Measurements from ENCODE around the gene NEK9.
A peak's percentile ranks its signal among the peaks of the same experiment; 100 is the strongest.
"Not testable (repeated sequence)": the region's sequence is repeated elsewhere in the genome, so short reads cannot be mapped to it uniquely, and the experiment has no call there.

The NEK9 gene

DNA sequence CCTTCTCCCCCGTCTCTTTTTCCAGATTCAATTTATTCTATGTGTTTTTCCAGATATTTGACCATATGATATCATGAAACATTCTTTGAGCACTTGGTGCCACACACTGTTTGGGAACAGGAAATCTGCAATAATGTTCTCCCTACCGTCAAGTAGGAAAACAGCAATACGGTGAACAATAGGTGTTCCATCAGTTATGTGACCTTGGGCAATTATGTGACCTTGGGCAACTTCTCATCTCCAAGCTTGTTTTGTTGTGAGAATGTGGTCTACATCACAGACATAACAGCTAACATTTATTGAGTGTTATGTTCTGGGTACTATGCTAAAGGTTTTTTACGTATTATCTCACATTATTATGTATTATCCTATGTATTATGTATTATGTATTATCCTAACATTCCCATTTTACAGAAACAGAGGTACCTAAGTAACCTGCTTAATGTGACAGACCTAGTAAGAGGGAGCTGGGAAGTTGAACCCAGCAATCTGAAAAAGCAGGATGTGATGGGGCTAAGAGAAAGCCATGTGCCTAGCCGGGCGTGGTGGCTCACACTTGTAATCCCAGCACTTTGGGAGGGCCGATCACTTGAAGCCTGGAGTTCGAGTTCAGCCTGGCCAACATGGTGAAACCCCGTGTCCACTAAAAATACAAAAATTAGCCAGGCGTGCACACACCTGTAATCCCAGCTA, 1.2 kb upstream of the NEK9 start:
- H4K8ac ChIP-seq (ENCODE audit: low read depth, low read length): no peak overlapping the region
- no peak for DNase-seq
- H3K23ac ChIP-seq (ENCODE audit: low read length): no peak overlapping the region
- peaks cover 0 to 7% of the 10 kb centered on the region in 2 experiments for H3K36me3 ChIP-seq (ENCODE audit: control insufficient read depth in 1 of 2, insufficient read depth in 2 of 2, low read length in 2 of 2)
- peaks cover 0 to 4% of the 10 kb centered on the region in 2 experiments for H3K4me1 ChIP-seq (ENCODE audit: control insufficient read depth in 1 of 2, insufficient read depth in 2 of 2, low read length in 2 of 2)
- no peak overlapping the region for H3K4ac ChIP-seq (ENCODE audit: low read depth, low read length)
- H4K12ac ChIP-seq (ENCODE audit: low read depth, low read length): no peak overlapping the region
- H3K27me3 ChIP-seq (ENCODE audit: insufficient read depth, low read length): no peaks in the 10 kb centered on the region
- WGBS (ENCODE audit: extremely low coverage, insufficient coverage, insufficient read length): 100% methylated on average over 1 of the region's 10 CpGs
- H3K79me2 ChIP-seq (ENCODE audit: control insufficient read depth, insufficient read depth, low read length, poor library complexity): peaks cover 7% of the 10 kb centered on the region
- H3K9ac ChIP-seq (ENCODE audit: low read length): no peak overlapping the region
- peaks cover 9% of the 10 kb centered on the region for H3K79me1 ChIP-seq (ENCODE audit: low read length)
- H3K14ac ChIP-seq (ENCODE audit: low read length): no peak overlapping the region
- H3K18ac ChIP-seq (ENCODE audit: low read length): no peak overlapping the region
- no peak overlapping the region for H2BK12ac ChIP-seq (ENCODE audit: low read length)
- H3K4me3 ChIP-seq (ENCODE audit: low read depth, low read length): no peak overlapping the region
- H2BK5ac ChIP-seq (ENCODE audit: low read depth, low read length, poor library complexity): no peak overlapping the region
- no peak overlapping the region for H3K4me2 ChIP-seq (ENCODE audit: low read length)
- H3K27ac ChIP-seq (ENCODE audit: low read depth, low read length): no peak overlapping the region
- H3K9me3 ChIP-seq (ENCODE audit: insufficient read depth, low read depth, low read length): no peaks in the 10 kb centered on the region
- H2BK120ac ChIP-seq (ENCODE audit: insufficient read depth, low read length, poor library complexity): no peak overlapping the region
- H2AK5ac ChIP-seq (ENCODE audit: low read length): no peak overlapping the region
- H2AFZ ChIP-seq (ENCODE audit: insufficient read depth, low read length, poor library complexity): no peak overlapping the region
- no peak overlapping the region for H4K91ac ChIP-seq (ENCODE audit: low read depth, low read length)

DNA sequence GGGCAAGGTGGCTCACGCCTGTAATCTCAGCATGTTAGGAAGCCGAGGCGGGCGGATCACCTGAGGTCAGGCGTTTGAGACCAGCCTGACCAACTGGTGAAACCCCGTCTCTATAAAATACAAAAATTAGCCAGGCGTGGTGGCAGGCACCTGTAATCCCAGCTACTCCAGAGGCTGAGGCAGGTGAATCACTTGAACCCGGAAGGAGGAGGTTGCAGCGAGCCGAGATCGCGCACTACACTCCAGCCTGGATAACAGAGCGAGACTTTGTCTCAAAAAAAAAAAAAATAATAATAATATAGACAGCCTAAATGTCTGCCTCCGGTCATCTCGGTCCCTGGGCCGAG, 599 bp upstream of the NEK9 start:
- H3K9me3 ChIP-seq (ENCODE audit: insufficient read depth, low read depth, low read length); H2BK5ac ChIP-seq (ENCODE audit: low read depth, low read length, poor library complexity); H4K91ac ChIP-seq (ENCODE audit: low read depth, low read length); H3K27ac ChIP-seq (ENCODE audit: low read depth, low read length); H3K4me1 ChIP-seq (ENCODE audit: control insufficient read depth in 1 of 2, insufficient read depth in 2 of 2, low read length in 2 of 2); H3K14ac ChIP-seq (ENCODE audit: low read length); H3K9ac ChIP-seq (ENCODE audit: low read length); H3K23ac ChIP-seq (ENCODE audit: low read length); H2BK12ac ChIP-seq (ENCODE audit: low read length); H4K8ac ChIP-seq (ENCODE audit: low read depth, low read length); DNase-seq; H2BK120ac ChIP-seq (ENCODE audit: insufficient read depth, low read length, poor library complexity); H4K12ac ChIP-seq (ENCODE audit: low read depth, low read length); H3K18ac ChIP-seq (ENCODE audit: low read length); H2AK5ac ChIP-seq (ENCODE audit: low read length); H3K27me3 ChIP-seq (ENCODE audit: insufficient read depth, low read length); H3K36me3 ChIP-seq (ENCODE audit: control insufficient read depth in 1 of 2, insufficient read depth in 2 of 2, low read length in 2 of 2); H2AFZ ChIP-seq (ENCODE audit: insufficient read depth, low read length, poor library complexity); H3K4ac ChIP-seq (ENCODE audit: low read depth, low read length); H3K4me3 ChIP-seq (ENCODE audit: low read depth, low read length); H3K79me1 ChIP-seq (ENCODE audit: low read length); H3K79me2 ChIP-seq (ENCODE audit: control insufficient read depth, insufficient read depth, low read length, poor library complexity): not testable (repeated sequence)
- H3K4me2 ChIP-seq (ENCODE audit: low read length): peak overlapping the region; percentile 72
- WGBS (ENCODE audit: extremely low coverage, insufficient coverage, insufficient read length): no CpG with 5 or more reads among the region's 16 CpGs

DNA sequence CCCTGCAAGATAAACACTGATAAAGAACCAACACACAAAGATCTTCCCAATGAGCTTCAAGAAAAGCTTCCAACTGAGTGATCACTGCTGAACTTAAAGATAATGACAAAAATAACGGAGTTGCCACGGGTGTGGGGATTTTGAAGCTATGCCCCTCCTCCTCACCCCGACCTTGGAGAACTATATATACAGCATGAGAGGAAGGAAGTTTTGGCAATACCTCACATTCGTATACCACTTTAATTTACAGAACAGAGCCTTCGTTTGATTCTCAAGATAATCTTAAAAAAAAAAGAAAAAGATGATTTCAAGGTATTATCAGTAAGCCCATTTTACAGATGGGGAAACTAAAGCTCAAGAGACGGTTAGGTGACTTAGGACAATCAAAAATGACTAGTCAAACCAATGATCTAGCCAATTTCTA, 715 bp downstream of the NEK9 start:
- Histone ChIP-seq H4K12ac (ENCODE audit: low read depth, low read length) (peak overlapping the region; percentile 59), H3K4me3 (ENCODE audit: low read depth, low read length) (peak overlapping the region; percentile 85), H3K27me3 (ENCODE audit: insufficient read depth, low read length) (no peaks in the 10 kb centered on the region), H3K27ac (ENCODE audit: low read depth, low read length) (no peak overlapping the region), H3K14ac (ENCODE audit: low read length) (peak overlapping the region; percentile 54), H3K79me1 (ENCODE audit: low read length) (peaks cover 9% of the 10 kb centered on the region), H2BK5ac (ENCODE audit: low read depth, low read length, poor library complexity) (no peak overlapping the region), H4K8ac (ENCODE audit: low read depth, low read length) (peak overlapping the region; percentile 100), H3K18ac (ENCODE audit: low read length) (peak overlapping the region; percentile 16), H3K4me1 (ENCODE audit: control insufficient read depth in 1 of 2, insufficient read depth in 2 of 2, low read length in 2 of 2) (peaks cover 0 to 4% of the 10 kb centered on the region in 2 experiments), H3K79me2 (ENCODE audit: control insufficient read depth, insufficient read depth, low read length, poor library complexity) (peaks cover 7% of the 10 kb centered on the region), H2AFZ (ENCODE audit: insufficient read depth, low read length, poor library complexity) (peak overlapping the region; percentile 86), H3K23ac (ENCODE audit: low read length) (no peak overlapping the region), H3K9me3 (ENCODE audit: insufficient read depth, low read depth, low read length) (no peaks in the 10 kb centered on the region), H3K36me3 (ENCODE audit: control insufficient read depth in 1 of 2, insufficient read depth in 2 of 2, low read length in 2 of 2) (peaks cover 3 to 6% of the 10 kb centered on the region in 2 experiments), H2AK5ac (ENCODE audit: low read length) (no peak overlapping the region), H2BK120ac (ENCODE audit: insufficient read depth, low read length, poor library complexity) (peak overlapping the region; percentile 18), H3K9ac (ENCODE audit: low read length) (peak overlapping the region; percentile 86), H3K4ac (ENCODE audit: low read depth, low read length) (peak overlapping the region; percentile 22), H4K91ac (ENCODE audit: low read depth, low read length) (peak overlapping the region; percentile 93), H3K4me2 (ENCODE audit: low read length) (peak overlapping the region; percentile 72), H2BK12ac (ENCODE audit: low read length) (no peak overlapping the region)
- DNase-seq: peak in 1 of 2 donors; percentile 13
- WGBS (ENCODE audit: extremely low coverage, insufficient coverage, insufficient read length): no CpG with 5 or more reads among the region's 6 CpGs

DNA sequence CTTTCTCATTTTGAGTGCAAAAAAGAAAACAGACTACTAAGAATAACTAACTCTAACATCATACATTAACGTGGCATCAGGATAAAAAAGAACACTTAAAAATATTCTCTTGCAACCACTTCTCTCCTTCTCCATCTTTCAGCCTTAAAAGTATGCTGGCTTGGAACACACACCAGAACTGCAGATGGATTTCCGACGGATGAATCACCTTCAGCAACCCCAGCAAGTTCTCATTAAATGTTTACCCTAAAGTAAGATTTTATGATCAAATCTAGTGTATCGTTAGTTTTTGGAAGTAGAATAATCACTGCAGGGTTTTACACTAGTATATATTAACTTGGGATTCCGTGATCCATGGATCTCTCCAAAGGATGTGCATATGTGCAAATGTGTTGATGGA, 1.2 kb downstream of the NEK9 start:
- no peak overlapping the region for H4K91ac ChIP-seq (ENCODE audit: low read depth, low read length)
- H3K23ac ChIP-seq (ENCODE audit: low read length): no peak overlapping the region
- no peak overlapping the region for H2BK5ac ChIP-seq (ENCODE audit: low read depth, low read length, poor library complexity)
- H3K9ac ChIP-seq (ENCODE audit: low read length): no peak overlapping the region
- H3K27ac ChIP-seq (ENCODE audit: low read depth, low read length): no peak overlapping the region
- no peaks in the 10 kb centered on the region for H3K27me3 ChIP-seq (ENCODE audit: insufficient read depth, low read length)
- H4K8ac ChIP-seq (ENCODE audit: low read depth, low read length): no peak overlapping the region
- no peak overlapping the region for H3K14ac ChIP-seq (ENCODE audit: low read length)
- H3K4ac ChIP-seq (ENCODE audit: low read depth, low read length): no peak overlapping the region
- no peak overlapping the region for H2BK12ac ChIP-seq (ENCODE audit: low read length)
- no peak overlapping the region for H3K18ac ChIP-seq (ENCODE audit: low read length)
- no peak overlapping the region for H3K4me3 ChIP-seq (ENCODE audit: low read depth, low read length)
- H2AK5ac ChIP-seq (ENCODE audit: low read length): no peak overlapping the region
- DNase-seq: peak; percentile 17 to 21
- H3K9me3 ChIP-seq (ENCODE audit: insufficient read depth, low read depth, low read length): no peaks in the 10 kb centered on the region
- no peak overlapping the region for H2BK120ac ChIP-seq (ENCODE audit: insufficient read depth, low read length, poor library complexity)
- no peak overlapping the region for H4K12ac ChIP-seq (ENCODE audit: low read depth, low read length)
- H3K79me1 ChIP-seq (ENCODE audit: low read length): peaks cover 9% of the 10 kb centered on the region
- peaks cover 3 to 6% of the 10 kb centered on the region in 2 experiments for H3K36me3 ChIP-seq (ENCODE audit: control insufficient read depth in 1 of 2, insufficient read depth in 2 of 2, low read length in 2 of 2)
- H3K79me2 ChIP-seq (ENCODE audit: control insufficient read depth, insufficient read depth, low read length, poor library complexity): peaks cover 7% of the 10 kb centered on the region
- no CpG with 5 or more reads among the region's 5 CpGs for WGBS (ENCODE audit: extremely low coverage, insufficient coverage, insufficient read length)
- H3K4me2 ChIP-seq (ENCODE audit: low read length): peak overlapping the region; percentile 72
- no peak overlapping the region for H2AFZ ChIP-seq (ENCODE audit: insufficient read depth, low read length, poor library complexity)
- peaks cover 0 to 4% of the 10 kb centered on the region in 2 experiments for H3K4me1 ChIP-seq (ENCODE audit: control insufficient read depth in 1 of 2, insufficient read depth in 2 of 2, low read length in 2 of 2)

Data from trophoblast cell (in vitro differentiated cells and primary cell).